HepG2 (cell line): Measurements from ENCODE around the gene SLC38A3. TPM values are rescaled to one million over a fixed set of nuclear protein-coding genes. Genes with fewer than 3 reads are reported as not detected.
A peak's percentile ranks its signal among the peaks of the same experiment; 100 is the strongest.

ENCODE experiments used
- BCLAF1 ChIP-seq: fragments of 450-650 bp; IDR thresholded peaks from 2 replicates; pipeline ENCODE4 v1.6.1; 2017; ENCODE audit warnings: mild to moderate bottlenecking
- CBFB ChIP-seq: sonication (generic); formaldehyde crosslinking; IDR thresholded peaks from 2 replicates; pipeline ENCODE4 v1.4.0; 2020; ENCODE audit warnings: missing genetic modification reagents
- CREB1 ChIP-seq, 2 experiments: fragments of 450-650 bp in 1 of 2; IDR thresholded peaks; 2 replicates each; pipeline ENCODE4 v1.6.1; 2016 to 2017; ENCODE audit warnings: control low read depth in 1 of 2, mild to moderate bottlenecking in 1 of 2, missing compliant biosample characterization in 1 of 2, missing genetic modification characterization in 1 of 2
- GABPB1 ChIP-seq: IDR thresholded peaks from 2 replicates; pipeline ENCODE4 v1.6.1; 2016; ENCODE audit warnings: mild to moderate bottlenecking, missing genetic modification reagents, moderate library complexity, missing compliant biosample characterization
- HNRNPH1 ChIP-seq: fragments of 200-400 bp; formaldehyde crosslinking; optimal IDR thresholded peaks from 2 replicates; pipeline ENCODE3; 2017; ENCODE audit warnings: mild to moderate bottlenecking, low read depth, low read length
- KMT2A ChIP-seq: sonication (generic); formaldehyde crosslinking; IDR thresholded peaks from 2 replicates; pipeline ENCODE4 v1.4.0; 2020; ENCODE audit warnings: missing genetic modification reagents
- MAX ChIP-seq: IDR thresholded peaks from 2 replicates; pipeline ENCODE4 v1.6.1; 2012; ENCODE audit warnings: inconsistent platforms
- MLXIP ChIP-seq: sonication (generic); formaldehyde crosslinking; IDR thresholded peaks from 2 replicates; pipeline ENCODE4 v1.9.0; 2021; ENCODE audit warnings: missing genetic modification reagents, borderline replicate concordance
- NFIB ChIP-seq: sonication (generic); formaldehyde crosslinking; IDR thresholded peaks from 2 replicates; pipeline ENCODE4 v1.9.0; 2021; ENCODE audit warnings: missing genetic modification reagents, mild to moderate bottlenecking, borderline replicate concordance
- PAX8 ChIP-seq: sonication (generic); formaldehyde crosslinking; IDR thresholded peaks from 2 replicates; pipeline ENCODE4 v1.8.0; 2022; ENCODE audit warnings: mild to moderate bottlenecking, missing genetic modification reagents, borderline replicate concordance
- REL ChIP-seq: sonication (generic); formaldehyde crosslinking; conservative IDR thresholded peaks from 2 replicates; pipeline ENCODE4 v1.8.0; 2022; ENCODE audit warnings: mild to moderate bottlenecking, missing genetic modification reagents, moderate library complexity
- SMC3 ChIP-seq: IDR thresholded peaks from 2 replicates; pipeline ENCODE4 v1.6.1; 2011; ENCODE audit warnings: low read length, improper control_type of control experiment
- YY1 ChIP-seq: IDR thresholded peaks from 2 replicates; pipeline ENCODE4 v1.6.1; 2011; ENCODE audit warnings: low read length, low read depth, moderate library complexity, mild to moderate bottlenecking; ENCODE audit not compliant: insufficient read depth, insufficient replicate concordance
- ZFP36L2 ChIP-seq: sonication (generic); formaldehyde crosslinking; IDR thresholded peaks from 2 replicates; pipeline ENCODE4 v1.4.0; 2020; ENCODE audit warnings: missing genetic modification reagents
- ZMYM2 ChIP-seq: sonication (generic); formaldehyde crosslinking; IDR thresholded peaks from 2 replicates; pipeline ENCODE4 v1.8.0; 2022; ENCODE audit warnings: mild to moderate bottlenecking, missing genetic modification reagents
- ZNF12 ChIP-seq: sonication (generic); formaldehyde crosslinking; IDR thresholded peaks from 2 replicates; pipeline ENCODE4 v1.5.0; 2020; ENCODE audit warnings: missing genetic modification reagents
- ZNF326 ChIP-seq: sonication (generic); formaldehyde crosslinking; IDR thresholded peaks from 2 replicates; pipeline ENCODE4 v1.4.0; 2020; ENCODE audit warnings: missing genetic modification reagents, borderline replicate concordance
- ZNF367 ChIP-seq: sonication (generic); formaldehyde crosslinking; IDR thresholded peaks from 2 replicates; pipeline ENCODE4 v1.4.0; 2020; ENCODE audit warnings: missing genetic modification reagents, borderline replicate concordance
- ZNF790 ChIP-seq: sonication (generic); formaldehyde crosslinking; IDR thresholded peaks from 2 replicates; pipeline ENCODE4 v1.8.0; 2022; ENCODE audit warnings: missing genetic modification reagents, mild to moderate bottlenecking, borderline replicate concordance
- ZNF839 ChIP-seq: sonication (generic); formaldehyde crosslinking; IDR thresholded peaks from 2 replicates; pipeline ENCODE4 v1.4.0; 2020; ENCODE audit warnings: missing genetic modification reagents, mild to moderate bottlenecking, borderline replicate concordance
- ZSCAN29 ChIP-seq: sonication (generic); formaldehyde crosslinking; conservative IDR thresholded peaks from 2 replicates; pipeline ENCODE4 v1.4.0; 2020; ENCODE audit warnings: mild to moderate bottlenecking, missing genetic modification reagents
- polyA plus RNA-seq, 8 experiments: library from polyadenylated mRNA; depleted of rRNA in 3 of 8; stranded (reverse) in 7 of 8; unstranded in 1 of 8; fragments of >200 nt; fragmentation: Illumina TruSeq in 4 of 8; extraction: Trizol in 4 of 8; gene quantifications; 2 replicates each; pipeline versions ENCODE4 v1.2.1 to v1.2.3, GENCODE V29; 2011 to 2016; ENCODE audit warnings: low read depth in 4 of 8, missing spikeins in 1 of 8, mixed read lengths in 1 of 8; ENCODE audit not compliant: insufficient read depth in 1 of 8
- total RNA-seq, 5 experiments: library from RNA; depleted of rRNA; stranded (reverse); fragments of >200 nt; fragmentation: Illumina TruSeq; extraction: Trizol; gene quantifications; 2 replicates each; pipeline ENCODE4 v1.2.3, GENCODE V29; 2016; ENCODE audit warnings: low read depth in 1 of 5
- TF ChIP-seq, protein P1 (sequence below): sonication (generic); formaldehyde crosslinking; IDR thresholded peaks from 2 replicates; pipeline ENCODE4 v1.5.0; 2020; ENCODE audit warnings: mild to moderate bottlenecking, missing genetic modification reagents

Gene SLC38A3
- total and polyA plus RNA-seq, 2 of the 13 experiments (the other 11 are each of a cell fraction or from before 2014, with no cell fraction given): 29.8 to 164 TPM

DNA sequence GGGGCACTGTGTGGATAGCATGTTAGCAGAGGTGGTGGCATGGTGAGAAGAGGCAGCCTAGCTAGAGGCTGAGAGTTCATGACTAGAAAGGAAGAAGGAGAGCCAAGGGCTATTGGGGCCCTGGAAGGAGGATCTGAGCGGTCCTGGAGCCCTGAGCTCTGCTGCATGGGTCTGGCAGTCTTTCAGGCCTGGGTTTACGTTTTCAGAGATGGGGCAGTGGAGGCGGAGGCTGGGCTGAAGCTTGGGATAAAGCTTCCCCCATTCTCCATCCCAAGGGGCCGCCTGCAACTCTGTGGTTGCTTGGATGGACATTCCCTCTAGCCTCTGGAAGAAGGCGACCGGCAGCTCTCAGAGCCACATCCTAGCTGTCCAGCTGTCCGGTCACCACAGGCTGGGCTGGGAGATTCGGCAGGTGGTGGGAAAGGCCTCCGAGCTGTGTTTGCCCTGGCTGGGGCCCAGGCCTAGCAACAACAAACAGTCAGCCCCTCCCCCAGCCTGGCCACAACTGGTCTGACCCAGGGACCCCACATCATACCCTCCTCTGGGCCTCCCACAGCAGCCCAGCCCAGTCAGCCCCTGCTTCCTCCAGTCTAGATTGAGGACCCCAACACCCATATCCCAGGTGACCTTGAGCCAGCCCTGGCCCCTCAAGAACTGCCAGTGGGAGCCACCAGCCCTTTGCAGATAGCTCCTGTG lies 1.8 kb upstream of the SLC38A3 start (continued):
- TF ChIP-seq MLXIP (CRISPR knock-in tag) (no peak), ZNF12 (CRISPR knock-in tag) (peak; percentile 89), ZSCAN29 (CRISPR knock-in tag) (no peak), MAX (no peak), CREB1 (IDR thresholded peaks at IDR 0.05) (no peak), CREB1 (CRISPR knock-in tag; IDR thresholded peaks at IDR 0.05) (no peak), SMC3 (no peak), ZNF839 (CRISPR knock-in tag) (no peak), ZMYM2 (CRISPR knock-in tag) (no peak), ZNF326 (CRISPR knock-in tag) (no peak), REL (no peak), GABPB1 (peak; percentile 65; the same call in 1 of the 2 replicates), BCLAF1 (no peak), PAX8 (CRISPR knock-in tag) (no peak), KMT2A (CRISPR knock-in tag) (no peak; the same call in 1 of the 2 replicates), CBFB (CRISPR knock-in tag) (peak; percentile 66; the same call in 1 of the 2 replicates), YY1 (no peak), ZNF367 (CRISPR knock-in tag) (no peak), HNRNPH1 (no peak), NFIB (CRISPR knock-in tag) (no peak), ZFP36L2 (CRISPR knock-in tag) (no peak), ZNF790 (CRISPR knock-in tag) (peak; percentile 65; the same call in 1 of the 2 replicates)
- TF ChIP-seq, protein P1, sequence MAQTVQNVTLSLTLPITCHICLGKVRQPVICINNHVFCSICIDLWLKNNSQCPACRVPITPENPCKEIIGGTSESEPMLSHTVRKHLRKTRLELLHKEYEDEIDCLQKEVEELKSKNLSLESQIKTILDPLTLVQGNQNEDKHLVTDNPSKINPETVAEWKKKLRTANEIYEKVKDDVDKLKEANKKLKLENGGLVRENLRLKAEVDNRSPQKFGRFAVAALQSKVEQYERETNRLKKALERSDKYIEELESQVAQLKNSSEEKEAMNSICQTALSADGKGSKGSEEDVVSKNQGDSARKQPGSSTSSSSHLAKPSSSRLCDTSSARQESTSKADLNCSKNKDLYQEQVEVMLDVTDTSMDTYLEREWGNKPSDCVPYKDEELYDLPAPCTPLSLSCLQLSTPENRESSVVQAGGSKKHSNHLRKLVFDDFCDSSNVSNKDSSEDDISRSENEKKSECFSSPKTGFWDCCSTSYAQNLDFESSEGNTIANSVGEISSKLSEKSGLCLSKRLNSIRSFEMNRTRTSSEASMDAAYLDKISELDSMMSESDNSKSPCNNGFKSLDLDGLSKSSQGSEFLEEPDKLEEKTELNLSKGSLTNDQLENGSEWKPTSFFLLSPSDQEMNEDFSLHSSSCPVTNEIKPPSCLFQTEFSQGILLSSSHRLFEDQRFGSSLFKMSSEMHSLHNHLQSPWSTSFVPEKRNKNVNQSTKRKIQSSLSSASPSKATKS (CRISPR knock-in tag): no peak
